Stimulated activated CD8-positive, alpha-beta memory T cell treated with anti-CD3 and anti-CD28 coated beads, Interleukin-12 subunit alpha, Interleukin-12 subunit beta, amount 100 ng/mL, for 4 hours (primary cell): ENCODE measurements around the gene DOCK1.

Experiments used
- DNase-seq: peaks from one replicate; pipeline ENCODE4 v3.0.0-alpha.2; 2020; ENCODE audit warnings: low read depth

DOCK1 gene

GRCh38 chr10:127428385-127428980 is 523.3 kb downstream of the DOCK1 start:
- no peak for DNase-seq

GRCh38 chr10:127429601-127430312 is 524.5 kb downstream of the DOCK1 start:
- DNase-seq: no peak

DNA sequence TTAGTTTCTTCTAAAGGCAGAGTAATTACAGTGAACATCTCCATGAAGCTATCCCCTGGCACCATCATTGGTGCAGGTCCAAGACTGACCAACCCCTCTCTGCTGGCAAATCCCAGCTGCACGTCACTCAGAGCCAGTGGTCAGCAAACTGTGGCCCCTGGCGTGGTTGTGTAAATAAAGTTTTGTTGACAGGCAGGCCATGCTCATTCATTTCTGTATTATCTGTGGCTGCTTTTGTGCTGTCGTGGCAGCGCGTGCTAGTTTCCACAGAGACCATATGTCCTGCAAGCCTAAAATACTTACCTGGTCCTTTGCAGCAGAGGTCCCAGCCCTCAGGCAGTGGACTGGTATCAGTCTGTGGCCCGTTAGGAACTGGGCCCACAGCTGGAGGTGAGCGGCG is 526.3 kb downstream of the DOCK1 start:
- no peak for DNase-seq

- no peak for DNase-seq
These were observed 528.8 kb downstream of the DOCK1 start for GRCh38 chr10:127434006-127434405.

- DNase-seq: no peak
These were observed 530.0 kb downstream of the DOCK1 start for GRCh38 chr10:127435246-127435645.

DNA sequence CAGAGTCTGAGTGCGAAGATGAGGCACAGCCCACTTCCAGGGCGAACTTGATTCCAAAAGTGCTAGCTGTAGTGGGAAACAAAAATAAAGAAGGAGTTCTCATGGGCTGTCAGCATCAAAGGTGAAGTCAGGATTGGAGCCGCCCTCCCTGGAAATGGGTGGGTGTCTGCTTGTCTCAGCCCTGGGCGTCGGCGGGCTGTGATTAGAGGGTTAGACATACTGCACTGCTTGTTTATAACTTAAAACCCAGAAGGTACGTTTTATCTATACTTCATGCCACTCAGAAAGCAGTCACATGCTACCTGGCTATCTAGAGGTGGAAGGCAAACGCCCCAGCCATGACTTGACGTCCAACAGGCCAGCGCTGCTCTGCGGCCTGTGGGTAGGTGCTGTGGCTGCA is 535.1 kb downstream of the DOCK1 start:
- DNase-seq: no peak

DNA sequence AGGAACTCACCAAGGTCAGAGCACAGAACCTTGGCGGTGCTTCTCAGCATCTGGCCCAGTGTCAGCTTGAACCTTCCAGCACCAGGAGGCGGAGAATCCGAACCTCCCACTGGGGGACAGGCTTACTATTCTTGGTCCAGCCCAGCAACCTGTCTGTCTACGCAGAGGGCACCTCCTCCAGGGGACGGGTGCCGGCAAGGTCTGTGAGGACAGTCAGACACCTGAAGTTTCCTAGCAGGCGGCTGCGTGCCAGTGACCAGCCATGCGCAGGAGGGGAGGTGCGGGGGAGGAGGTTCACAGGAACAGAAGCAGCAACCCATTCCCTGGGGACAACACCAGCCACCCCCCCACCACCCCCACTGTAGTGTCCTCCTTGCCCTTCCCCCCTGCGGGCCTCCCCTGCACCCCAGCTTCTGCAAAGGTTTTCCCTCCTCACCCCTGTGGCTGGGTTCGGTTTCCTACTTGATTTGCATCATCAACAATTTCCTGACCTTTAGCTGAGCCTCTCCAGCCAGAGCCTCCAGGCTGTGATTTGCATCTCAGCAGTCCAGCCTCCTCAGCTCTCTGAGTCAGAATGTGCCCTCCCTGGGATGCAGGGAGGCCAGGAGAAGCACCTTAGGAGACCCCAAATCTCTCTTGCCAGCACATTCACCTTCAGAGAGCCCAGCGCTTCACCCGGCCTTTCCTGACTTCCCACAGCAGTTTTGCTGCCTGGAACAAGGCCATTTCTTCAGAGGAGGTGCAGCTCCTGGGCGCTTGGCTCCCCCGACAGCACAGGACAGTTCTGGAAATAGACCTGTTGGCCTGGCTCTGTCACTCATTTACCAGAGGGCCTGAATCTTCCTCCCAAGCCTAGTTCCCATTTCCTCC is 536.4 kb downstream of the DOCK1 start:
- DNase-seq: no peak

- no peak for DNase-seq
These were observed 536.9 kb downstream of the DOCK1 start for GRCh38 chr10:127442220-127442525.

- DNase-seq: no peak
These were observed 538.9 kb downstream of the DOCK1 start for GRCh38 chr10:127444155-127444554.

DNA sequence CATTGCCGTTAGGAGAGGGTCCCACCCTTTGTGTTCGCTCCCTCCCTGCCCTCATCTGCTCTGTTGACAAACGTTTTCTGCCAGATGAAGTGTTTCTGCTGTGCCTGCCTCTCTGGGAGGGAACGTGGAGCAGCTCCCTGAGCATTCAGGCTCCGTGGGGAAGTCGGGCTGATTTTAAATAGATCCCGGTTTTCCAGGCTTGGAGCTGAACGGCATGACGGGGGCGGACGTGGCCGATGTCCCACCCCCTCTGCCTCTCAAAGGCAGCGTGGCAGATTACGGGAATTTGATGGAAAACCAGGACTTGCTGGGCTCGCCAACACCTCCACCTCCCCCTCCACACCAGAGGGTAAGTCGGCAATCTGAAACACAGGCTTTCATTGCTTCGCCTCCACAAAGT is 542.0 kb downstream of the DOCK1 start:
- no peak for DNase-seq

- DNase-seq: no peak
These were observed 544.3 kb downstream of the DOCK1 start for GRCh38 chr10:127449490-127449889.

GRCh38 chr10:127450644-127451043 is 545.4 kb downstream of the DOCK1 start:
- DNase-seq: no peak

DNA sequence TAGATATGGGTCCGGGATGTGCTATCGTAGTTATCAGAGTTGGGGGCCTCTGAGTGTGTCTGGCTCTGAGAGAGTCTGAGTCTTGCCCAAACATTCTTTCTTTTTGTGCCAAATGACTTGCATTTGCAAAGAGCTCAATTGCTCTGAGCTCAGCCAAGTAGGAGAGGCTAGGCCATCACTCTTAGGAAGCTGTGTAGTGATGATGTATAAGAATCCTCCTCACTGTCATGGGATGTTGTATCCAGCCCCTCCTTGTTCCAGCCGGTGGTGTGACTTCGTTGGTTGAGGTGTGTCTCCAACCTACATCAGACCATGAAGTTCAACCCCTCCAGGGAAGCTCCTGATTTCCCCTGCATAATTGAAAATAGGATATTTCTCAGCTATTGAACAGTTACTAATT is 546.4 kb downstream of the DOCK1 start:
- DNase-seq: no peak

- DNase-seq: no peak
These were observed 547.3 kb downstream of the DOCK1 start for GRCh38 chr10:127452568-127452967.

DNA sequence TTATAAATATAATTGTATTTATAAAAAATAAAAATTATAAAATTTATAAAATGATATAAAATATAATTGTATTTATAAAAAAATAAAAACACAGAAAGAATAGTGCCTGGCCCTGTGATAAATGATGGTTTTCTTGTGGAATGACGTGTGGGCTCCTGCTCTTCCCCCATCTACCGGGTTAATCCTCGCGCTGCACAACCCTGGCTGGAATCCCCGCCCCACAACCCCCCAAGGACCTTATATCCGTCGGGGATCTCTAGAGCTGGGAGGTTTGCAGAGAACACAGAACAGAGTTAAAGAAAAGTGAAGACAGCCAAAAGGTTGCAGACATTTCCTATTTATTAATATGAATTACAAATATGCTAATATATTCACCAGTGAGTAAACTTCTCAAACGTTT is 548.5 kb downstream of the DOCK1 start:
- DNase-seq: no peak

GRCh38 chr10:127456122-127456521 is 550.9 kb downstream of the DOCK1 start:
- DNase-seq: no peak

GRCh38 chr10:127458016-127458810 is 553.0 kb downstream of the DOCK1 start:
- no peak for DNase-seq

DNA sequence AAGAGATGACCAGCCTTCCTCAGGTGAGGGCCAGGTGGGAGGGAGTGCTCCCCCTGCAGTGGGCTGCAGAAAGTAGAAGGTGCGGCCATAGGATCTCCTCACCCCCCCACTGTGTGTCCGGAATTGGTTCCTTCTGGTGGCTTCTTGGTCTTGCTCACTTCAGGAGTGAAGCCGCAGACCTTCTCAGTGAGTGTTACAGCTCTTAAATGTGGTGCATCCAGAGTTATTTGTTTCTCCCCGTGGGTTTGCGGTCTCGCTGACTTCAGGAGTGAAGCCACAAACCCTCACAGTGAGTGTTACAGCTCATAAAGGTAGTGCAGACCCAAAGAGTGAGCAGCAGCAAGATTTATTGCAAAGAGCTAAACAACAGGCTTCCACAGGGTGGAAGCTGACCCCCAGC is 553.6 kb downstream of the DOCK1 start:
- DNase-seq: no peak

DNA sequence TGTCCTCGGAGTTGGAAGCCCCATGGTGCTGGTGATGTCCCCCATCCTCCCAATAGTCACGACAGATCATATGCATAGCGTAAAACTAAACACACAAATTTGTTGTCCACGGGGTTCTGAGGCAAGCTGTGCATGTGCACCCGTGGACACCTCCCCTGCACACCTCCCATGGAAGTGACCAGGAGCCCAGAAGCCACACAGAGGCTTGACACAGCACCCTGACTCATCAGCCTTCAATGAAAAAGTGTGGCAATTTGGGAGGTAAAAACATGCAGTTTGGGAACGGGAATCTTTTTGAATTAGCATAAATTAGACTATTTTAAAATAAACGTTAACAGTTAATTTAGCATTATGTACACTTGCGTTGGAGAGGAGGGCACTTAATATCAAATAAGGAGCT is 554.7 kb downstream of the DOCK1 start:
- no peak for DNase-seq

GRCh38 chr10:127462643-127463295 is 557.5 kb downstream of the DOCK1 start:
- no peak for DNase-seq

- DNase-seq: no peak
These were observed 558.3 kb downstream of the DOCK1 start for GRCh38 chr10:127463548-127463947.

- DNase-seq: no peak
These were observed 559.3 kb downstream of the DOCK1 start for GRCh38 chr10:127464561-127464960.
